ENCODE data around the gene PCNX3.

The PCNX3 gene

GRCh38 chr11:65610404-65610803, 5.2 kb upstream of the PCNX3 start:
- no peak for DNase-seq (ENCODE audit: low read depth)
- no peak overlapping the region for H3K4me3 ChIP-seq (ENCODE audit: low read depth, low read length)

GRCh38 chr11:65611028-65611757, 4.4 kb upstream of the PCNX3 start:
- H3K4me3 ChIP-seq (ENCODE audit: low read depth, low read length), result no peak overlapping the region
- TF ChIP-seq CTCF (IDR thresholded peaks at IDR 0.05; ENCODE audit: low read depth, low read length, missing control alignments), result no peak
- no peak for DNase-seq (ENCODE audit: low read depth)

More at GRCh38 chr11:65610404-65610803, 5.2 kb upstream of the PCNX3 start:
- TF ChIP-seq CTCF (IDR thresholded peaks at IDR 0.05; ENCODE audit: low read depth, low read length, missing control alignments), result no peak

- no peak for DNase-seq (ENCODE audit: low read depth)
- peak overlapping the region; percentile 87 for H3K4me3 ChIP-seq (ENCODE audit: low read depth, low read length)
- no peak for TF ChIP-seq CTCF (IDR thresholded peaks at IDR 0.05; ENCODE audit: low read depth, low read length, missing control alignments)
These were observed 3.6 kb upstream of the PCNX3 start for GRCh38 chr11:65611758-65612603.

- H3K4me3 ChIP-seq (ENCODE audit: low read depth, low read length), result peak overlapping the region; percentile 87
- no peak for DNase-seq (ENCODE audit: low read depth)
- no peak for TF ChIP-seq CTCF (IDR thresholded peaks at IDR 0.05; ENCODE audit: low read depth, low read length, missing control alignments)
These were observed 2.9 kb upstream of the PCNX3 start for GRCh38 chr11:65612691-65613090.

- TF ChIP-seq CTCF (IDR thresholded peaks at IDR 0.05; ENCODE audit: low read depth, low read length, missing control alignments), result no peak
- DNase-seq (ENCODE audit: low read depth), result no peak
These were observed 2.3 kb upstream of the PCNX3 start for GRCh38 chr11:65613091-65613928.

GRCh38 chr11:65615950-65616574, 486 bp downstream of the PCNX3 start:
- DNase-seq (ENCODE audit: low read depth), result no peak
- no peak for TF ChIP-seq CTCF (IDR thresholded peaks at IDR 0.05; ENCODE audit: low read depth, low read length, missing control alignments)
- peak overlapping the region; percentile 91 for H3K4me3 ChIP-seq (ENCODE audit: low read depth, low read length)

More at GRCh38 chr11:65613091-65613928, 2.3 kb upstream of the PCNX3 start:
- peak overlapping the region; percentile 87 for H3K4me3 ChIP-seq (ENCODE audit: low read depth, low read length)

Data from GM12864 (cell line).